ENCODE measurements around the gene RAE1.

RAE1 gene

DNA sequence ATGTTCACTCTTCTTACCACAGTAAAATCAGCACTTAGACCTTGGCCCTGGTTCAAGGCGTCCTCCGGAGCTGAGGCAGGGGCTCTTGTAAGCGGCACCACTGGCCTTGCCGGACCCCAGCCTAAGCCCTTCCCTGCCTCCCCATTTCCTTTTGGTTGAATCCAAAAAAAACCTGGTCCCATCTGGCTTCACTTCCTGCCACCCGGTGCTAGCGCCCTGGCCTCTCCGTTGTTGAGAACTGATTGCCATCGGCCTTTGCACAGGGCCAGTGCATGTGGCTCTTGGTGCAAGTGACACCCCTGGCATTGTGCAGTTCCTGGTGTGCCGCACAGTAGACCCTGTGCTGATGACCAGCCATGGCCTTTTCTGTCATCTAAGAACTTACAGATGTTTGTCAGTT is 21.1 kb downstream of the RAE1 start:
- WGBS (ENCODE audit: extremely low coverage, insufficient coverage, insufficient read length): no CpG with 5 or more reads among the region's 9 CpGs
- Histone ChIP-seq H2BK12ac (ENCODE audit: low read length) (no peak overlapping the region), H4K12ac (ENCODE audit: low read depth, low read length) (no peak overlapping the region), H3K9ac (ENCODE audit: low read length) (no peak overlapping the region), H3K4me3 (ENCODE audit: low read depth, low read length) (no peak overlapping the region), H3K14ac (ENCODE audit: low read length) (no peak overlapping the region), H3K23ac (ENCODE audit: low read length) (no peak overlapping the region), H3K36me3 (ENCODE audit: control insufficient read depth in 1 of 2, insufficient read depth in 2 of 2, low read length in 2 of 2) (peaks cover 58 to 86% of the 10 kb centered on the region in 2 experiments), H2BK120ac (ENCODE audit: insufficient read depth, low read length, poor library complexity) (no peak overlapping the region), H2AFZ (ENCODE audit: insufficient read depth, low read length, poor library complexity) (no peak overlapping the region), H4K8ac (ENCODE audit: low read depth, low read length) (no peak overlapping the region), H3K4me1 (ENCODE audit: control insufficient read depth in 1 of 2, insufficient read depth in 2 of 2, low read length in 2 of 2) (no peaks in the 10 kb centered on the region), H3K4ac (ENCODE audit: low read depth, low read length) (no peak overlapping the region), H4K91ac (ENCODE audit: low read depth, low read length) (no peak overlapping the region), H3K79me2 (ENCODE audit: control insufficient read depth, insufficient read depth, low read length, poor library complexity) (no peaks in the 10 kb centered on the region), H3K27ac (ENCODE audit: low read depth, low read length) (no peak overlapping the region), H3K18ac (ENCODE audit: low read length) (no peak overlapping the region), H2BK5ac (ENCODE audit: low read depth, low read length, poor library complexity) (no peak overlapping the region), H3K9me3 (ENCODE audit: insufficient read depth, low read depth, low read length) (peaks cover 2% of the 10 kb centered on the region), H3K4me2 (ENCODE audit: low read length) (no peak overlapping the region), H2AK5ac (ENCODE audit: low read length) (no peak overlapping the region), H3K27me3 (ENCODE audit: insufficient read depth, low read length) (no peaks in the 10 kb centered on the region), H3K79me1 (ENCODE audit: low read length) (no peaks in the 10 kb centered on the region)
- no peak for DNase-seq

- Histone ChIP-seq H3K79me1 (ENCODE audit: low read length) (no peaks in the 10 kb centered on the region), H2BK12ac (ENCODE audit: low read length) (no peak overlapping the region), H4K91ac (ENCODE audit: low read depth, low read length) (no peak overlapping the region), H3K4me2 (ENCODE audit: low read length) (no peak overlapping the region), H3K4me3 (ENCODE audit: low read depth, low read length) (no peak overlapping the region), H3K36me3 (ENCODE audit: control insufficient read depth in 1 of 2, insufficient read depth in 2 of 2, low read length in 2 of 2) (peaks cover 57 to 87% of the 10 kb centered on the region in 2 experiments), H3K9me3 (ENCODE audit: insufficient read depth, low read depth, low read length) (peaks cover 2% of the 10 kb centered on the region), H2AFZ (ENCODE audit: insufficient read depth, low read length, poor library complexity) (no peak overlapping the region), H2AK5ac (ENCODE audit: low read length) (no peak overlapping the region), H3K18ac (ENCODE audit: low read length) (no peak overlapping the region), H3K79me2 (ENCODE audit: control insufficient read depth, insufficient read depth, low read length, poor library complexity) (no peaks in the 10 kb centered on the region), H2BK120ac (ENCODE audit: insufficient read depth, low read length, poor library complexity) (no peak overlapping the region), H3K4ac (ENCODE audit: low read depth, low read length) (no peak overlapping the region), H2BK5ac (ENCODE audit: low read depth, low read length, poor library complexity) (no peak overlapping the region), H3K23ac (ENCODE audit: low read length) (no peak overlapping the region), H3K9ac (ENCODE audit: low read length) (no peak overlapping the region), H3K27me3 (ENCODE audit: insufficient read depth, low read length) (no peaks in the 10 kb centered on the region), H4K8ac (ENCODE audit: low read depth, low read length) (no peak overlapping the region), H4K12ac (ENCODE audit: low read depth, low read length) (no peak overlapping the region), H3K4me1 (ENCODE audit: control insufficient read depth in 1 of 2, insufficient read depth in 2 of 2, low read length in 2 of 2) (no peaks in the 10 kb centered on the region), H3K14ac (ENCODE audit: low read length) (no peak overlapping the region), H3K27ac (ENCODE audit: low read depth, low read length) (no peak overlapping the region)
- no peak for DNase-seq
- WGBS (ENCODE audit: extremely low coverage, insufficient coverage, insufficient read length): no CpG with 5 or more reads among the region's 25 CpGs
These were observed 21.7 kb downstream of the RAE1 start for GRCh38 chr20:57372581-57373350.

- H3K4me3 ChIP-seq (ENCODE audit: low read depth, low read length): no peak overlapping the region
- H2BK5ac ChIP-seq (ENCODE audit: low read depth, low read length, poor library complexity): no peak overlapping the region
- H3K18ac ChIP-seq (ENCODE audit: low read length): no peak overlapping the region
- H4K91ac ChIP-seq (ENCODE audit: low read depth, low read length): no peak overlapping the region
- no peak overlapping the region for H4K8ac ChIP-seq (ENCODE audit: low read depth, low read length)
- no CpG with 5 or more reads among the region's 12 CpGs for WGBS (ENCODE audit: extremely low coverage, insufficient coverage, insufficient read length)
- no peaks in the 10 kb centered on the region for H3K79me1 ChIP-seq (ENCODE audit: low read length)
- no peak overlapping the region for H2AFZ ChIP-seq (ENCODE audit: insufficient read depth, low read length, poor library complexity)
- no peak overlapping the region for H3K4ac ChIP-seq (ENCODE audit: low read depth, low read length)
- no peak overlapping the region for H3K23ac ChIP-seq (ENCODE audit: low read length)
- H4K12ac ChIP-seq (ENCODE audit: low read depth, low read length): no peak overlapping the region
- no peaks in the 10 kb centered on the region for H3K79me2 ChIP-seq (ENCODE audit: control insufficient read depth, insufficient read depth, low read length, poor library complexity)
- no peak overlapping the region for H2AK5ac ChIP-seq (ENCODE audit: low read length)
- H3K4me2 ChIP-seq (ENCODE audit: low read length): no peak overlapping the region
- no peak overlapping the region for H3K9ac ChIP-seq (ENCODE audit: low read length)
- no peak overlapping the region for H2BK12ac ChIP-seq (ENCODE audit: low read length)
- H3K9me3 ChIP-seq (ENCODE audit: insufficient read depth, low read depth, low read length): peaks cover 2% of the 10 kb centered on the region
- no peaks in the 10 kb centered on the region for H3K4me1 ChIP-seq (ENCODE audit: control insufficient read depth in 1 of 2, insufficient read depth in 2 of 2, low read length in 2 of 2)
- no peak overlapping the region for H2BK120ac ChIP-seq (ENCODE audit: insufficient read depth, low read length, poor library complexity)
- no peak for DNase-seq
- no peak overlapping the region for H3K27ac ChIP-seq (ENCODE audit: low read depth, low read length)
- H3K36me3 ChIP-seq (ENCODE audit: control insufficient read depth in 1 of 2, insufficient read depth in 2 of 2, low read length in 2 of 2): peaks cover 62 to 83% of the 10 kb centered on the region in 2 experiments
- no peak overlapping the region for H3K14ac ChIP-seq (ENCODE audit: low read length)
- no peaks in the 10 kb centered on the region for H3K27me3 ChIP-seq (ENCODE audit: insufficient read depth, low read length)
These were observed 23.4 kb downstream of the RAE1 start for GRCh38 chr20:57374343-57374930.

- no peak overlapping the region for H2BK5ac ChIP-seq (ENCODE audit: low read depth, low read length, poor library complexity)
- no peak overlapping the region for H3K23ac ChIP-seq (ENCODE audit: low read length)
- no peaks in the 10 kb centered on the region for H3K79me2 ChIP-seq (ENCODE audit: control insufficient read depth, insufficient read depth, low read length, poor library complexity)
- no peaks in the 10 kb centered on the region for H3K27me3 ChIP-seq (ENCODE audit: insufficient read depth, low read length)
- H3K9me3 ChIP-seq (ENCODE audit: insufficient read depth, low read depth, low read length): peaks cover 2% of the 10 kb centered on the region
- H3K4ac ChIP-seq (ENCODE audit: low read depth, low read length): no peak overlapping the region
- no CpG with 5 or more reads among the region's 14 CpGs for WGBS (ENCODE audit: extremely low coverage, insufficient coverage, insufficient read length)
- no peak overlapping the region for H3K4me3 ChIP-seq (ENCODE audit: low read depth, low read length)
- H2BK12ac ChIP-seq (ENCODE audit: low read length): no peak overlapping the region
- no peak overlapping the region for H2AK5ac ChIP-seq (ENCODE audit: low read length)
- no peak overlapping the region for H3K4me2 ChIP-seq (ENCODE audit: low read length)
- no peak overlapping the region for H4K12ac ChIP-seq (ENCODE audit: low read depth, low read length)
- no peak overlapping the region for H3K27ac ChIP-seq (ENCODE audit: low read depth, low read length)
- no peak overlapping the region for H3K9ac ChIP-seq (ENCODE audit: low read length)
- no peaks in the 10 kb centered on the region for H3K79me1 ChIP-seq (ENCODE audit: low read length)
- H4K8ac ChIP-seq (ENCODE audit: low read depth, low read length): no peak overlapping the region
- no peak overlapping the region for H2BK120ac ChIP-seq (ENCODE audit: insufficient read depth, low read length, poor library complexity)
- H2AFZ ChIP-seq (ENCODE audit: insufficient read depth, low read length, poor library complexity): no peak overlapping the region
- H3K4me1 ChIP-seq (ENCODE audit: control insufficient read depth in 1 of 2, insufficient read depth in 2 of 2, low read length in 2 of 2): no peaks in the 10 kb centered on the region
- no peak overlapping the region for H3K14ac ChIP-seq (ENCODE audit: low read length)
- peak in 1 of 2 donors; percentile 19 for DNase-seq
- no peak overlapping the region for H3K18ac ChIP-seq (ENCODE audit: low read length)
- H4K91ac ChIP-seq (ENCODE audit: low read depth, low read length): no peak overlapping the region
- peaks cover 55 to 77% of the 10 kb centered on the region in 2 experiments for H3K36me3 ChIP-seq (ENCODE audit: control insufficient read depth in 1 of 2, insufficient read depth in 2 of 2, low read length in 2 of 2)
These were observed 24.0 kb downstream of the RAE1 start for GRCh38 chr20:57374931-57375651.
